ENCODE measurements around the gene NSMCE4A.
"Not testable (repeated sequence)": the region's sequence is repeated elsewhere in the genome, so short reads cannot be mapped to it uniquely, and the experiment has no call there.

DNA sequence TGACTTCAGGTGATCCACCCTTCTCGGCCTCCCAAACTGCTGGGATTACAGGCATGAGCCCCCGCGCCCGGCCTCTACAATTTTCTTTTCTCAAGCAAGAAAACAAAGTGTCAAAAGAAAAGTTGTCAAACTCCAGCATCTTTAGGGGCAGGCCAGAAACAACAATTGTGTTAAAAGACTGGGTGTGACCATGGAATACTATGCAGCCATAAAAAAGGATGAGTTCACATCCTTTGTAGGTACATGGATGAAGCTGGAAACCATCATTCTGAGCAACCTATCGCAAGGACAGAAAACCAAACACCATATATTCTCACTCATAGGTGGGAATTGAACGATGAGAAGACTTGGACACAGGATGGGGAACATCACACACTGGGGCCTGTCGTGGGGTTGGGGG is 48.2 kb upstream of the NSMCE4A start:
- TF ChIP-seq, protein P1, sequence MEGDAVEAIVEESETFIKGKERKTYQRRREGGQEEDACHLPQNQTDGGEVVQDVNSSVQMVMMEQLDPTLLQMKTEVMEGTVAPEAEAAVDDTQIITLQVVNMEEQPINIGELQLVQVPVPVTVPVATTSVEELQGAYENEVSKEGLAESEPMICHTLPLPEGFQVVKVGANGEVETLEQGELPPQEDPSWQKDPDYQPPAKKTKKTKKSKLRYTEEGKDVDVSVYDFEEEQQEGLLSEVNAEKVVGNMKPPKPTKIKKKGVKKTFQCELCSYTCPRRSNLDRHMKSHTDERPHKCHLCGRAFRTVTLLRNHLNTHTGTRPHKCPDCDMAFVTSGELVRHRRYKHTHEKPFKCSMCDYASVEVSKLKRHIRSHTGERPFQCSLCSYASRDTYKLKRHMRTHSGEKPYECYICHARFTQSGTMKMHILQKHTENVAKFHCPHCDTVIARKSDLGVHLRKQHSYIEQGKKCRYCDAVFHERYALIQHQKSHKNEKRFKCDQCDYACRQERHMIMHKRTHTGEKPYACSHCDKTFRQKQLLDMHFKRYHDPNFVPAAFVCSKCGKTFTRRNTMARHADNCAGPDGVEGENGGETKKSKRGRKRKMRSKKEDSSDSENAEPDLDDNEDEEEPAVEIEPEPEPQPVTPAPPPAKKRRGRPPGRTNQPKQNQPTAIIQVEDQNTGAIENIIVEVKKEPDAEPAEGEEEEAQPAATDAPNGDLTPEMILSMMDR (IDR thresholded peaks at IDR 0.05; ENCODE audit: insufficient read depth, low read depth, low read length) = not testable (repeated sequence)
- not testable (repeated sequence) for TF ChIP-seq EZH2 (IDR thresholded peaks at IDR 0.05; ENCODE audit: insufficient read depth, low read length)

Data from astrocyte (in vitro differentiated cells and primary cell).